Measurements from ENCODE around the gene OR3A3. TPM values are rescaled to one million over a fixed set of nuclear protein-coding genes. Genes with fewer than 3 reads are reported as not detected.
A peak's percentile ranks its signal among the peaks of the same experiment; 100 is the strongest.

OR3A3 gene
- total and polyA plus RNA-seq, 2 donors from 2014 or later: not detected

- Histone ChIP-seq H3K9me3 (ENCODE audit: control insufficient read depth in 2 of 3, insufficient read depth in 1 of 3, low read length in 3 of 3) (no peaks in the 10 kb centered on the region), H3K36me3 (ENCODE audit: control insufficient read depth in 2 of 3, insufficient read depth in 3 of 3, low read length in 3 of 3) (no peaks in the 10 kb centered on the region), H3K9ac (ENCODE audit: low read length in 3 of 3) (no peak overlapping the region), H3K27ac (ENCODE audit: low read depth in 2 of 2, low read length in 2 of 2) (no peak overlapping the region), H3K27me3 (ENCODE audit: control insufficient read depth, insufficient read depth, low read length) (no peaks in the 10 kb centered on the region), H3K4me3 (ENCODE audit: low read length in 3 of 3) (no peak overlapping the region), H3K4me1 (ENCODE audit: control insufficient read depth in 2 of 3, insufficient read depth in 2 of 3, low read depth in 1 of 3, low read length in 3 of 3) (no peaks in the 10 kb centered on the region)
- intact Hi-C loops (cut with DNase I): no loop called here
- no peak for FAIRE-seq
- no peak for DNase-seq
- TF ChIP-seq CTCF (IDR thresholded peaks at IDR 0.05; ENCODE audit: borderline replicate concordance, extremely low read depth, insufficient read depth): no peak
These were observed 58.4 kb downstream of the OR3A3 start for GRCh38 chr17:3469529-3469928.

GRCh38 chr17:3471599-3471998, 60.4 kb downstream of the OR3A3 start, which contains the start of gene SPATA22:
Gene SPATA22, minus strand, starts transcription at chr17:3471819. Its CDS starts 2,494 bp downstream, at chr17:3469325.
- intact Hi-C loops (cut with DNase I): no loop called here
- Histone ChIP-seq H3K9me3 (ENCODE audit: control insufficient read depth in 2 of 3, insufficient read depth in 1 of 3, low read length in 3 of 3) (no peaks in the 10 kb centered on the region), H3K27me3 (ENCODE audit: control insufficient read depth, insufficient read depth, low read length) (no peaks in the 10 kb centered on the region), H3K4me1 (ENCODE audit: control insufficient read depth in 2 of 3, insufficient read depth in 2 of 3, low read depth in 1 of 3, low read length in 3 of 3) (peaks cover 4 to 9% (median 7%) of the 10 kb centered on the region in 3 donors), H3K27ac (ENCODE audit: low read depth in 2 of 2, low read length in 2 of 2) (no peak within 1 kb of the TSS), H3K9ac (ENCODE audit: low read length in 3 of 3) (no peak within 1 kb of the TSS), H3K36me3 (ENCODE audit: control insufficient read depth in 2 of 3, insufficient read depth in 3 of 3, low read length in 3 of 3) (no peaks in the 10 kb centered on the region), H3K4me3 (ENCODE audit: low read length in 3 of 3) (no peak within 1 kb of the TSS)
- DNase-seq: peak in 1 of 5 donors; percentile 43
- no peak for TF ChIP-seq CTCF (IDR thresholded peaks at IDR 0.05; ENCODE audit: borderline replicate concordance, extremely low read depth, insufficient read depth)
- no peak for FAIRE-seq

- H3K4me1 ChIP-seq (ENCODE audit: control insufficient read depth in 2 of 3, insufficient read depth in 2 of 3, low read depth in 1 of 3, low read length in 3 of 3): peaks cover 4 to 9% (median 7%) of the 10 kb centered on the region in 3 donors
These were observed 61.0 kb downstream of the OR3A3 start for GRCh38 chr17:3472137-3472536.

More at GRCh38 chr17:3472137-3472536, 61.0 kb downstream of the OR3A3 start:
- H3K9me3 ChIP-seq (ENCODE audit: control insufficient read depth in 2 of 3, insufficient read depth in 1 of 3, low read length in 3 of 3): no peaks in the 10 kb centered on the region
- no peak overlapping the region for H3K9ac ChIP-seq (ENCODE audit: low read length in 3 of 3)
- H3K36me3 ChIP-seq (ENCODE audit: control insufficient read depth in 2 of 3, insufficient read depth in 3 of 3, low read length in 3 of 3): no peaks in the 10 kb centered on the region
- no peaks in the 10 kb centered on the region for H3K27me3 ChIP-seq (ENCODE audit: control insufficient read depth, insufficient read depth, low read length)
- FAIRE-seq: no peak
- DNase-seq: peak in 1 of 5 donors; percentile 61
- no peak overlapping the region for H3K4me3 ChIP-seq (ENCODE audit: low read length in 3 of 3)
- H3K27ac ChIP-seq (ENCODE audit: low read depth in 2 of 2, low read length in 2 of 2): no peak overlapping the region
- intact Hi-C loops (cut with DNase I): no loop called here
- no peak for TF ChIP-seq CTCF (IDR thresholded peaks at IDR 0.05; ENCODE audit: borderline replicate concordance, extremely low read depth, insufficient read depth)

Other genes with a start within 250 kb of the OR3A3 start
- not detected for gene OR1A2, start 213.9 kb upstream of the OR3A3 start, total RNA-seq
- gene OR1A2, start 213.9 kb upstream of the OR3A3 start, polyA plus RNA-seq (ENCODE audit: insufficient read depth, low read depth, low replicate concordance): not detected
- not detected for gene OR1A1, start 203.7 kb upstream of the OR3A3 start, total RNA-seq
- not detected for gene OR1A1, start 203.7 kb upstream of the OR3A3 start, polyA plus RNA-seq (ENCODE audit: insufficient read depth, low read depth, low replicate concordance)
- not detected for gene OR3A1, start 113.0 kb upstream of the OR3A3 start, total RNA-seq
- not detected for gene OR3A1, start 113.0 kb upstream of the OR3A3 start, polyA plus RNA-seq (ENCODE audit: insufficient read depth, low read depth, low replicate concordance)
- 1.1 TPM for gene OR3A2, start 25.1 kb upstream of the OR3A3 start, total RNA-seq
- gene OR3A2, start 25.1 kb upstream of the OR3A3 start, polyA plus RNA-seq (ENCODE audit: insufficient read depth, low read depth, low replicate concordance): not detected
- gene OR1E1, start 13.0 kb upstream of the OR3A3 start, total RNA-seq: not detected
- not detected for gene OR1E1, start 13.0 kb upstream of the OR3A3 start, polyA plus RNA-seq (ENCODE audit: insufficient read depth, low read depth, low replicate concordance)
- not detected for gene OR1E2, start 22.5 kb downstream of the OR3A3 start, total RNA-seq
- not detected for gene OR1E2, start 22.5 kb downstream of the OR3A3 start, polyA plus RNA-seq (ENCODE audit: insufficient read depth, low read depth, low replicate concordance)
- gene SPATA22, start 60.4 kb downstream of the OR3A3 start, total RNA-seq: 0.31 TPM
- gene SPATA22, start 60.4 kb downstream of the OR3A3 start, polyA plus RNA-seq (ENCODE audit: insufficient read depth, low read depth, low replicate concordance): not detected
- 5.1 TPM for gene ASPA, start 64.6 kb downstream of the OR3A3 start, total RNA-seq
- gene ASPA, start 64.6 kb downstream of the OR3A3 start, polyA plus RNA-seq (ENCODE audit: insufficient read depth, low read depth, low replicate concordance): 24.2 TPM
- gene TRPV3, start 146.4 kb downstream of the OR3A3 start, total RNA-seq: 1.2 TPM
- 0.13 TPM for gene TRPV3, start 146.4 kb downstream of the OR3A3 start, polyA plus RNA-seq (ENCODE audit: insufficient read depth, low read depth, low replicate concordance)
- gene TRPV1, start 198.0 kb downstream of the OR3A3 start, total RNA-seq: 4.2 TPM
- 4.7 TPM for gene TRPV1, start 198.0 kb downstream of the OR3A3 start, polyA plus RNA-seq (ENCODE audit: insufficient read depth, low read depth, low replicate concordance)
- 17.5 TPM for gene SHPK, start 224.9 kb downstream of the OR3A3 start, total RNA-seq
- gene SHPK, start 224.9 kb downstream of the OR3A3 start, polyA plus RNA-seq (ENCODE audit: insufficient read depth, low read depth, low replicate concordance): 9.2 TPM
- 15.7 TPM for gene CTNS, start 225.4 kb downstream of the OR3A3 start, total RNA-seq
- gene CTNS, start 225.4 kb downstream of the OR3A3 start, polyA plus RNA-seq (ENCODE audit: insufficient read depth, low read depth, low replicate concordance): 11.9 TPM

Data from kidney (tissue), 14 donors.